ENCODE measurements around the gene CPPED1.

CPPED1 gene

GRCh38 chr16:12739738-12740137 is 63.9 kb downstream of the CPPED1 start:
- DNase-seq (ENCODE audit: low spot score), result no peak

DNA sequence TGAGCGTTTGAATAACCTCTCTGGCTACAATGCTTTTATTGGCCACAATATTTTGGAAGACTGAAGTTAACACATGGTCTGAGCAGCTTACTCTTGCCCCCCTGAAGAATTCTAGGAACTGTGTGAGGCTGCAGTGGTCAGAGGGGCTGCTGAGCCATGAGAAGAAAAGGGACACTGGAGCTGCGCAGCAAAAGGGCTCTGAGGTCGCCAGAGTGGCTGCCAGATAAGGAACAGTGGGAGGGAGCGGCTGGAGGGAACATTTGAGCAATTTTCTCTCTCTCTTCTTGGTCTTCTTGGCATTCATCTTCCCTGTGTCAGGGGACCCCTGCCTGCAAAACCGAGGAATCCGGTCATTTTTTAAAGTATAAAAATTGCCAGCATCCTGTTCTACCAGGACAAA is 66.1 kb downstream of the CPPED1 start:
- no peak for DNase-seq (ENCODE audit: low spot score)

- DNase-seq (ENCODE audit: low spot score), result no peak
Measured at GRCh38 chr16:12735805-12736204, 67.9 kb downstream of the CPPED1 start.

DNA sequence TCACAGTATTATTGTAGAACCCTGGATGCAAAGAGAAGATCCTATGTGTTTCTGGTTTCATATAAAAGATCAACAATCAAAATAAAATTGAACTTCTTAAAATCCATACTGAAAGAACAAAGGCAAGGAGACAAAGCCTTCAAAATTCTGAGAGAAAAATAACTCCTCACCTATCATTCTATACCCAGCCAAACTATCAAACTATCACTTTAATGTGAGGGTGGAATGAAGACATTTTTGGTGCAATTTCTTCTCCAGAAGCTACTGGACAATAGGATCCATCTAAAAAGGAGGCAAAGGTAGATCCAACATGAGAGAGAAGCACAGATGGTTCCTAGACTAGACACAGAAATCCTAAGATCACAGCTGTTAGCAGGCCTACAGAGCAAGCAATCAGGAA is 71.1 kb downstream of the CPPED1 start:
- DNase-seq (ENCODE audit: low spot score), result no peak

GRCh38 chr16:12729448-12729847 is 74.2 kb downstream of the CPPED1 start:
- no peak for DNase-seq (ENCODE audit: low spot score)

GRCh38 chr16:12728469-12728868 is 75.2 kb downstream of the CPPED1 start:
- no peak for DNase-seq (ENCODE audit: low spot score)

- no peak for DNase-seq (ENCODE audit: low spot score)
Measured at GRCh38 chr16:12724226-12724625, 79.5 kb downstream of the CPPED1 start.

GRCh38 chr16:12723681-12724080 is 80.0 kb downstream of the CPPED1 start:
- no peak for DNase-seq (ENCODE audit: low spot score)

GRCh38 chr16:12721841-12722421 is 81.8 kb downstream of the CPPED1 start:
- DNase-seq (ENCODE audit: low spot score), result no peak

GRCh38 chr16:12719972-12720371 is 83.7 kb downstream of the CPPED1 start:
- DNase-seq (ENCODE audit: low spot score), result no peak

DNA sequence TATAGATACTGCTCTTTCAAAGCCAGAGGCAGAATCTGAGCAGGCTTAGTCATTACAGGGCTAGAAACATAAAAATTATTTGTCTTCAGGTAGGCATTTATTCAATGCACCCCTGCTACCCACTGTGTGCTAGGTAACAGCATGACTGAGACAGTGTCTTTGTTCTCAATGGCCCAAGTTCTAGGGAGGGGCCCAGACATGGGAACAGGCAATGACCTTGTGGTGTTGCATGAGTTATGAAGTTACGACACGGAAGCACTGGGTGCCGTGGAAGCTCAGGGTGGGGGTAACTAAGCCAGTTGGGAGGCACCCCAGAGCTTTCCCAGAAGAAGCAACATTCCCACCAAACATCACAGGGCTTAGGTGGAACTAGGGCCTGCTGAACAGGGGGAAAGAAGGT is 87.0 kb downstream of the CPPED1 start:
- no peak for DNase-seq (ENCODE audit: low spot score)

GRCh38 chr16:12709807-12710206 is 93.9 kb downstream of the CPPED1 start:
- DNase-seq (ENCODE audit: low spot score), result no peak

GRCh38 chr16:12708266-12708665 is 95.4 kb downstream of the CPPED1 start:
- DNase-seq (ENCODE audit: low spot score), result no peak

DNA sequence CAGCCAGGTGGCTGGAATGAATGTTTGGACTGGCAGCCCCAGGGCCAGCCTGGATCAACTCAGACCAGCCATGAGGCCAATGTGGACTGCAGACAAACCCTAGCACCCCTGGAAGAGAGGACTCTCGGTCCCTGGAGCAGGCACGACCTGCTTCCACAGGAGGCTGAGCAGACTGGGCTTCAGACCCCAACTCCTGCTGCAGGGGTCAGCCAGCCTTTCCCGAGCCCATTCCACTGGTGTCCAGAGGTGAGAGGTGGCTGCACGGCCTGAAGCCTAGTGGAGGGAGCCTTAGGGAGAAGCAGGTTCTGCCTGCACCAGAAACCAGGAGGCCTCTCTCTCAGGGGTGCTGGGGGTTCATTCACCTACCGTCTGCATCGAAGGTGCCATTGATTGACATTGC is 97.1 kb downstream of the CPPED1 start:
- DNase-seq (ENCODE audit: low spot score), result no peak

- DNase-seq (ENCODE audit: low spot score), result no peak
Measured at GRCh38 chr16:12704492-12705111, 99.1 kb downstream of the CPPED1 start.

DNA sequence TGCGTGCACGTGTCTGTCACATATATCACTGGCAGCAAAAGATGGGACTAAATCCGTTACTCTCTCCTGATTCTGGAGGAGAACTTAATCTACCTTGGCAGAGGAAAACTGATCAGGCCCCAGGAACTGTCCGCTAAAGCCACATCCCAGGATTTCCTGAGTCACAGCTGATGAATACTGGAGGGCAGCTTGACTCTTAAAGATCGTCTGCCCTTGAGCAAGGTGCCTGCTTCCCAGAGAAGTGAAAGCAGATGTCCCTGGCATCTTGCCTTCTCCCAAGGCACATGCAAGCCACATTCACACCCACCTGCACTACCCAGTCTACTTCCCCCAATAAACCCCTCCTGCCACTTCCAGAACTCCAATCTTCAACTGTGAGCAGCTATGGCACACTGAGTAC is 99.8 kb downstream of the CPPED1 start:
- no peak for DNase-seq (ENCODE audit: low spot score)

DNA sequence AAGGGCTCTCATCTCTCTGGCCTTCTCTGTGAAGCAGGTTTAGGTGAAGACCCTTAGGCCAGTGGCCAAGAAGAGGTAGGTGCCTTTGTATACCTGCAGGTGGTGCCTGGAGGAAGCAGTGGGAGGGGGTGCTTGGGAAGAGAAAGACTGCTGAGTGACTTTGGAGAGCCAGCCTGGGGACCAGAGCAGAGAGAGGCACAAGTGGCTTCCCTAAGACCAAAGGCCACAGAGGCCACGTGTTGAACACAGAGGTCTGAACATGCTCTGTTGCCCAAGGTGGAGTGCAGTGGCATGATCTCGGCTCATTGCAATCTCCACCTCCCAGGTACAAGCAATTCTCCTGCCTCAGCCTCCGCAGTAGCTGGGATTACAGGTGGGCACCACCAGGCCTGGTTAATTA is 103.5 kb downstream of the CPPED1 start:
- DNase-seq (ENCODE audit: low spot score), result no peak

DNA sequence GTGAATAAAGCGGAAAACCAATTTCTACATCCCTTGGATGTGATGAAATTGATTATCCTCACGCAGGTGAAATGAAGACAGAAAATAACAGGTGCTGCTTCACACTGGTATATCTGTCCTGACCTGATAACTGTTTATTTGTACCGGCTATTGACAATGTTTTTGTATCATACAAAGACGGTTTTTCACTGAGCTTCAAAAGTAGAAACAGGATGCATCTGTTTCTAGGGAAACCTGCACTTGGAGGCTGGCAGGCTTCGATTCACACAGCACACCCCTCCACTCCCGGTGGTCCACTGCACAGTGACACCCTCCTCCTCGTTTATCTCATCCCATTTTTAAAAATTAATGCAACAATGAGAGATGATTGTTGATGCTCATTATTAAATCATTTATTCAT is 104.5 kb downstream of the CPPED1 start:
- no peak for DNase-seq (ENCODE audit: low spot score)

DNA sequence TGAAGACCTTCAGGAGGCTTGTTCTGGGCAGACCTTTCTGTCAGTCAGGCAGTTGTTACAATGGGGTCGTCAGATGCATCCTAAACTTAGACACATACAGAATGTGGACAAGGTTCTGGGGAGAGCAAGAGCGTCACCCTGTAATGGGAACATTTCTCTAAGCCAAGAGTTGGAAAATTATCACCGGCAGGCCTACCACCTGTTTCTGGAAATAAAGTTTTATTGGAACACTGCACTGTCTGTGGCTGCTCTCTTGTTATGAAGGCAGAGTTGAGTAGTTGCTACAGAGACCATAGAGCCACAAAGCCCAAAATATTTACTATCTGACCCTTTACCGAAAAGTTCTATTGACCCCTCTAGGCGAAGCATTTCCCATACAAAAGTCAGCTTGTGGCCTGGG is 106.2 kb downstream of the CPPED1 start:
- no peak for DNase-seq (ENCODE audit: low spot score)

GRCh38 chr16:12695454-12695853 is 108.2 kb downstream of the CPPED1 start:
- DNase-seq (ENCODE audit: low spot score), result no peak

- no peak for DNase-seq (ENCODE audit: low spot score)
Measured at GRCh38 chr16:12690024-12690423, 113.7 kb downstream of the CPPED1 start.

GRCh38 chr16:12688951-12689850 is 114.5 kb downstream of the CPPED1 start:
- no peak for DNase-seq (ENCODE audit: low spot score)

DNA sequence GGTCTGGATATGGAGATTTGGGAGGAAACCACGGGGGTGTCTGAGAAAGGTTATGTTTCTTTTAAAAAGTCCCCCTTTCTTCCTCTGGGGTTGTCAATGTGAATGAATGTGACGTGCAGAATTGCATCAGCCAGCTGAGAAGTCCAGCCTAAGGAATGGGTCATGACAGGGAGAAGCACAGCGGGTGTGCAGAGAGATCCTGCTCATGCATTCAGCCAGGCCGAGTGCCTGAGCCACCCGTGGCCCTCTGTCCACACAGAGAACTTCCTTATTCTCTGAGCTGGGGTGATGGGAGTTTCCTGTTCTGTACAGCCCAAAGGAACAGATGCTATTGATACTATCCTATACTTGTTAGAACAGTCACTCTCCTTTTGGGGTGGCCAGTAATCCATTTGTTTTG is 117.9 kb downstream of the CPPED1 start:
- no peak for DNase-seq (ENCODE audit: low spot score)

All from SK-N-DZ (cell line).